Activated T-cell treated with anti-CD3 and anti-CD28 coated beads for 24 hours (primary cell): Measurements from ENCODE around the gene CCT6B.
"Not testable (repeated sequence)": the region's sequence is repeated elsewhere in the genome, so short reads cannot be mapped to it uniquely, and the experiment has no call there.

Experiments
- DNase-seq: peaks from one replicate; pipeline ENCODE4 v3.0.0-alpha.2; 2020; ENCODE audit warnings: low read depth

Gene CCT6B

DNA sequence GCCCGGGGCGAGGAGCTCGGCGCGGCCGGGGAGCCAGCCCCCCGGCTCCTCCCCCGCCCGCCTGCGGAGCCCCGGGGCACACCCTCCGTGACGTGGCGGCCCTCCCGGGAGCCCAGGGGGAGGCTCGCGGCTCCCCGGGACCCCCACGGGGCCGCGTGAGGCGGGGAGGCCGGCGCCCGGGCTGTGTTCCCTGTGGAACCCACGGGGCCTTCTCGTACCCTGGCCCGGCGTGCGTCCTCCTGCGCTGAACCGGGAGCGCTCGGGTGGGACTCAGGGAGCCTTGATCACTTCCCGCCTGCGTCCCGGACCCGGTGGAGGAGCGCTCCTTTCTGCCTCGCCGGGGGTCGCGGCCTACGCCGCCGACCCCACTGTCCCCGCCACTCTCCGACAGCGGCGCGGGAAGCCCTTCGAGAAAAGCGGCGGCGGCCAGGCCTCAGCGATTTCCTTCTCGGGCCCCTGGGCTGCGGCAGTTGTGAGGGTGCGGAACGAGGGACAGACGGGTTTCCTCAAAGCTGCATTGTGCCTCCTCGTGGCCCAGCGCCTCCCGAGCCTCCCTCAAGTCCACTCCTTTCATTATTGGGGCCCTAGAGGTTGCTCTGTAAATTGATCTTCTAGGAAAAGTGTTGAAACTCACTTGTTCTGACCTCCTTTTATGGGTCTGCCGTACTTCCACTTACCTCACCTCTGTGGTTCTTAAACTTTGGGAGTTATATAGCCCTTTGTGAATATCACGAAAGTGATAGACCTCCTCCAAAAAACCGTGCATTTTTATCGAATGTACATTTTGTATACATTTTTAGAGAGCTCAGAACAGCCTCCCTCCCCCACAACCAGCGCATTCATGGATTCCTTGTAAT, 19.6 kb upstream of the CCT6B start:
- DNase-seq = peak; percentile 69

DNA sequence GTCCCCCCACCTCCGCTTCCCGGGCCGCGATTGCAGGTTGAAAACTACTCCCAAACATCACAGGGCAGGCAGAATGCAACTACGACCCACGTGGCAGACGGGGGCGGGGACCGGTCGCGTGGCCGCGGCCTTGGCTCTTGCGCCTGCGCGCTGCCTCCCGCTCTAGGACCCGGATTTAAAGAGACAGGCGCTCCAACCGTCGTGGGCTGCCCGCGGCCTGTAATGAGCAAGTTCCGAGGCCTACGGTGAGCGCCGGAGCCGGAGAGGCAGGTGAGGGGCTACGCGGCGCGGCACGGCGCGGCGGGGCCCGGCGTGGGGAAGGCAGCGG, 19.1 kb upstream of the CCT6B start, which contains the start of gene LIG3:
LIG3 (plus strand) TSS at position 160 of the 328 bp plus-strand sequence. CDS start 2,494 bp downstream, outside the sequence.
- peak; percentile 92 for DNase-seq

- no peak for DNase-seq
Measured at GRCh38 chr17:34979650-34980352, 18.5 kb upstream of the CCT6B start.

GRCh38 chr17:34979153-34979552, 17.9 kb upstream of the CCT6B start:
- no peak for DNase-seq

DNA sequence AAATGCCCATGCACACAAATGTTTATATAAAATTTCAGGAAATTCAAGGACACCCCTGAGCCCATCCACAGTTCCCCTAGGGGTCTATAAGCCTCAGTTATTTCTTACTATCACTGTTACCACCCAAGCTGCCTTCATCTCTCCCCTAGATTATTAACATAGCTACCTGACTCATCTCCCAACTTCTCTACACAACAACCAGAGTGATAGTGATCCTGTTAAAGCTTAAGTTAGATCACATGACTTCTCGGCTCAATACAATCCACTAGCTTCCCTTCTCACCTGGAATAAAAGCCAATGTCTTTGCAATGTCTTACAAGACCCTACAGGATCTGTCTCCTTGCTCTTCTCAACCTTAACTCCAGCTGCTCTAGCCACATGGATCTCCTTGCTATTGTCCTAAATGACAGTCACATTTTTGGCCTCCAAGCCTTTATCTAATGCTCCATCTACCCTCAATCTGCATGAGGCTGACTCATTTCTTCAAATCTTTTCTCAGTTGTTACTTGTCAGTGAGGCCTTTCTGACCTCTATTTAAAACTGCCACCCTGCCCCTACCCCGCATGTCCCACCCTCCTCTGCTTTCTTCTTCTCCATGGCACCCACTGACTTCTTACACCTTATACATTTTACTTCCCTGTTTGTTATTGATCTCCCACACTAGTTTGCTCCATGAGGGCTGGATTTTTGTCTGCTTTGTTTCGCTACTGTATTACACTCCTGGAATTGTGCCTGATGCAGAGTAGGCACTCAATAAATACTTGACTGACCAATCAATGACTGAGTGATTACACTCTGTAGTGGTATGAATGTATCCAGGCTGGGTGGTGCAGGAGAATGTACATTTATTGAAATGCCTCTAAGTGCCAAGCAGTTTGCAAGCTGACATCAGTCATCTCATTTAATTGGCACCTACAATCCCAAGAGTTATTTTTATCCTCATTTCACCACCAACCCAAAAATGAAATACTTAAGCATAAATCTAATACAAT, 13.8 kb upstream of the CCT6B start:
- no peak for DNase-seq

DNA sequence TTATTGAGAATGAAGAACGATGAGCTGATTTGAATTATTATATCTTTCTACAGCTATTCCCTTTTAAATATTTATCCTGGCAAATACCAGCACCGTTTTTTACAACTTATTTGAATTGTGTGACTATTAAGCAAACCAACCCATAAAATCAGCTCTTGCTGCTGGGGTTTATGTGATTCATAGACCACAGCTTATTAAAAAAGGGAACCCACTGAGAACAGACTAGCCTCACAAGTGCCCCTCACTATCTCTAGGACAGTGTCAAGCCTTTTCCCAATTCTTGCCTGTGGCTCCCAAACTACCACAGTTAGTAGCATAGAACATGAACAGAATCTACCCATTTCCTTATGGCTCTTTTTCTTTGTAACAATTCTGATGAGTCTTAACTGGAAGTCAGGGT, 12.9 kb upstream of the CCT6B start:
- DNase-seq = no peak

GRCh38 chr17:34958438-34958837, 2.8 kb downstream of the CCT6B start:
- DNase-seq = no peak

- DNase-seq = not testable (repeated sequence)
Measured at GRCh38 chr17:34950780-34951179, 10.5 kb downstream of the CCT6B start.

GRCh38 chr17:34930283-34930682, 31.0 kb downstream of the CCT6B start:
- no peak for DNase-seq

- DNase-seq = no peak
Measured at GRCh38 chr17:34926661-34927060, 34.6 kb downstream of the CCT6B start.

DNA sequence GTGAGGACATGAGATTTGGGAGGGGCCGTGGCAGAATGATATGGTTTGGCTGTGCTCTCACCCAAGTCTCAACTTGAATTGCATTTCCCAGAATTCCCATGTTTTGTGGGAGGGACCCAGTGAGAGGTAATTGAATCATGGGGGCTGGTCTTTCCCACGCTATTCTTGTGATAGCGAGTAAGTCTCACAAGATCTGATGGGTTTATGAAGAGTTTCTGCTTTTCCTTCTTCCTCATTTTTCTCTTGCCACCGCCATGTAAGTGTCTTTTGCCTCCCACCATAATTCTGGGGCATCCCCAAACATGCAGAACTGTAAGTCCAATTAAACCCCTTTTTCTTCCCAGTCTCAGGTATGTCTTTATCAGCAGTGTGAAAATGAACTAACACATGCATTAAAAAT, 40.6 kb downstream of the CCT6B start:
- DNase-seq = no peak

DNA sequence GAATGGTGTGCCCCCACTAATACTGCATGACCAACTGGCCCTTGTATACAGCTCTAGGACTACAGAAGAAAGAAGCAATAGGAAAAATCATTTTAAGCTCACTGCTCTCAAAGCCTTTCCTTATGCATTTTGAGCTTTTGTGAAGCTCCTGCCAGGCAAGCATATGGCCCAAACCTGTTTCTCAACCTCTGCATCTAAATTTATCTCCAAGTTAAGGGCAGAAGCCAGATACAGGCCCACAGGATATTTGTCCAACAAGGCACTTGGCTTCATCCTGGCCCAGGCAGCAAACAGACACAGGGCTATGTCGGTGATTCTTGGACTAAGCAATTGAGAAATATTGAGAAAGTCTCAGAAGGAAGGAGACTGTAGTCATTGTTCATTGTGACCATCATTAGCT, 43.9 kb downstream of the CCT6B start:
- no peak for DNase-seq

GRCh38 chr17:34916120-34916519, 45.1 kb downstream of the CCT6B start:
- no peak for DNase-seq

GRCh38 chr17:34913001-34913400, 48.3 kb downstream of the CCT6B start:
- no peak for DNase-seq

GRCh38 chr17:34909040-34909439, 52.2 kb downstream of the CCT6B start:
- DNase-seq = no peak

GRCh38 chr17:34902831-34903547, 58.3 kb downstream of the CCT6B start:
- no peak for DNase-seq

GRCh38 chr17:34899643-34900291, 61.5 kb downstream of the CCT6B start:
- DNase-seq = no peak

- no peak for DNase-seq
Measured at GRCh38 chr17:34895383-34895782, 65.9 kb downstream of the CCT6B start.

DNA sequence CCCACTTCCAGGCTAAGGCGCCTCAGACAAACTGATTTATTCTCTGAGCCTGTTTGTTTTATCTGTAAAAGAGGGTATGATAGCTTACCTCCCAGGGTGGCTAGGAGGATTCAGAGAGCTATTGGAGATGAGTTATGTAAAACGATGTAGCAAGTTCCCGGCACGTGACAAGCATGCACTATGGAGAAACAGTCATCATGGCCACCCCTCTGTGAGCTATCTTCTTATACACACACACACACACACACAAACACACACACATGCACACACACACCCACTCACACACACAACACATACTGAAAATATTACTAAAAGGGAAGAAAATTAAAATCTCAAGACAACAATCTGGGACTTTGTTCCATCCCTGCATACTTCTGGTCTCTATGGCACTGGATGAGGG, 66.3 kb downstream of the CCT6B start:
- no peak for DNase-seq

DNA sequence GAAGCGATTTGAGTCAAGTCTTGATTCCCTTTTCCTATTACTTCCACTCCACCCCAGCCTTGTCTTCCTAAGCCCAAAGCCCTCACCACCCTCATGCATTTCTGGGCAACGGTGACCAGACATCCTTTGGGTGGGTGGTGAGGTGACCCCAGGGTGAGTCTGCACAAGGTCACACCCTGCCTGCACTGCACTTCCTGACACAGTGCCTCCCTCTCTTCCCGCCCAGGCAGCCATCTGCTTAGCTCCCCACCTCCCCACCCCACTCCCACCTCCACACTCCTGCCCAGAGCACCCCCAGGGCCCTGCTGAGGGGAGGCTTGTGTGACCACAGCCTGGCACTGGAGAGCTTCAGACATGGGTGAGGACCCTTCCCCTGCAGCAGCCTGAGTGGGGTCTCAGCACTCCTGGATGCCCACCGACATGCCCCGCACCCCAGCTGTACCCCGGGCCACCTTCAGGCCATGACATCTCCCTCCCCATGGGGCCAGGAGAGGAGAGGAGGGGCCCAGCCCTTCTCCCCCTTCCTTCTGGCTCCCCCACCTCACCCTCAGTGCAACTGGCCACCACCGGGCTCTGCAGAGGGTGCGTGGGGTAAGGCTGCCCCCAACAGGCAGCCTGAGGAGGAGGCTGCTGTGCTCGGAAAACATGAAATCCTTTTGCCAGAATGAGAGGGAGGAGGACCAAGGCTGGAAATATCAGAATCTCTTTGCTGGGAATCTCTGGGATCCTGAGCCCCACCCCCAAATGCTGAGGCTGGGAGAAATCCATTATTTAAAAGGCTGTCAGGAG, 68.6 kb downstream of the CCT6B start:
- DNase-seq = peak; percentile 7
